GM12873 (cell line): ENCODE results near the gene CHCHD5.

Experiments
- TF ChIP-seq, protein P1 (sequence below): IDR thresholded peaks from 2 replicates; pipeline ENCODE4 v1.5.1; 2012; ENCODE audit warnings: low read depth, mild to moderate bottlenecking, moderate library complexity, low read length, control low read depth; ENCODE audit not compliant: insufficient read depth; ENCODE audit errors: missing control alignments

The CHCHD5 gene

DNA sequence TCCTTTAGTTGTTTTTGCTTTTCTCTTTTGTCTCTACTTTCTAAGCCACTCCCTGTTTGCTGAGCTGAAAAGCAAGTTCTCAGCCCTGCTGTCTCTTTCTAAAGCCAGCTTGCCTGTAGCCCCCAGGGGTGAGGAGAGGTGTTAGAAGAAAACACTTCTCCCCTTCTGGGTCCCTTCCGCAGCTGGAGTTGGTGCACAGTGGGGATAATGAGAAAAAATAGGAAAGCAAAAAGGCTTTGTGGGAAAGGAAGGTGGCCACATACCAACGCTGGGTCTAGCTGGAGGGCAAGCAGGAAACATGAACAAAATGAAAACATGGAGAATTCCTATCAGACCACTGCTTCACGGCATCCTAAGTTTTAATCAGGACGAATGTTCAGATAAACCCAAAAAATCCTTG, 45.9 kb downstream of the CHCHD5 start:
- TF ChIP-seq, protein P1, sequence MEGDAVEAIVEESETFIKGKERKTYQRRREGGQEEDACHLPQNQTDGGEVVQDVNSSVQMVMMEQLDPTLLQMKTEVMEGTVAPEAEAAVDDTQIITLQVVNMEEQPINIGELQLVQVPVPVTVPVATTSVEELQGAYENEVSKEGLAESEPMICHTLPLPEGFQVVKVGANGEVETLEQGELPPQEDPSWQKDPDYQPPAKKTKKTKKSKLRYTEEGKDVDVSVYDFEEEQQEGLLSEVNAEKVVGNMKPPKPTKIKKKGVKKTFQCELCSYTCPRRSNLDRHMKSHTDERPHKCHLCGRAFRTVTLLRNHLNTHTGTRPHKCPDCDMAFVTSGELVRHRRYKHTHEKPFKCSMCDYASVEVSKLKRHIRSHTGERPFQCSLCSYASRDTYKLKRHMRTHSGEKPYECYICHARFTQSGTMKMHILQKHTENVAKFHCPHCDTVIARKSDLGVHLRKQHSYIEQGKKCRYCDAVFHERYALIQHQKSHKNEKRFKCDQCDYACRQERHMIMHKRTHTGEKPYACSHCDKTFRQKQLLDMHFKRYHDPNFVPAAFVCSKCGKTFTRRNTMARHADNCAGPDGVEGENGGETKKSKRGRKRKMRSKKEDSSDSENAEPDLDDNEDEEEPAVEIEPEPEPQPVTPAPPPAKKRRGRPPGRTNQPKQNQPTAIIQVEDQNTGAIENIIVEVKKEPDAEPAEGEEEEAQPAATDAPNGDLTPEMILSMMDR, result no peak

DNA sequence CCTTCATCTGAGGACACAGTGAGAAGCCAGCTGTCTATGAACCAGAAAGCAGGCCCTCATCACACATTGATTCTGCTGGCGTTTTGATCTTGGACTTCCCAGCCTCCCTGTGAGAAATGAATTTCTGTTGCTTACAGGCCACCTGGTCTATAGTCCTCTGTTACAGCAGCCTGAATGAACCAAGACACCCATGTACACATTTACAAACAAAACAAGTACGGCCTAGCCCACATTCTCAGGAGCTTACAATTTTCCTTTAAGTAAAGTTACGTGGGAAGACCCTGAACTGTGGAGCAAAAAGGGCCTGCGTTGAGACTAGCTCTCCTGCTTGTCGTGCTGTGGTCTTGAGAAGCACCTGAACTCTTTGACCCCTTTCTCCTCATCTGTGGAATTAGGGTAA, 49.3 kb downstream of the CHCHD5 start:
- TF ChIP-seq, protein P1, result no peak

DNA sequence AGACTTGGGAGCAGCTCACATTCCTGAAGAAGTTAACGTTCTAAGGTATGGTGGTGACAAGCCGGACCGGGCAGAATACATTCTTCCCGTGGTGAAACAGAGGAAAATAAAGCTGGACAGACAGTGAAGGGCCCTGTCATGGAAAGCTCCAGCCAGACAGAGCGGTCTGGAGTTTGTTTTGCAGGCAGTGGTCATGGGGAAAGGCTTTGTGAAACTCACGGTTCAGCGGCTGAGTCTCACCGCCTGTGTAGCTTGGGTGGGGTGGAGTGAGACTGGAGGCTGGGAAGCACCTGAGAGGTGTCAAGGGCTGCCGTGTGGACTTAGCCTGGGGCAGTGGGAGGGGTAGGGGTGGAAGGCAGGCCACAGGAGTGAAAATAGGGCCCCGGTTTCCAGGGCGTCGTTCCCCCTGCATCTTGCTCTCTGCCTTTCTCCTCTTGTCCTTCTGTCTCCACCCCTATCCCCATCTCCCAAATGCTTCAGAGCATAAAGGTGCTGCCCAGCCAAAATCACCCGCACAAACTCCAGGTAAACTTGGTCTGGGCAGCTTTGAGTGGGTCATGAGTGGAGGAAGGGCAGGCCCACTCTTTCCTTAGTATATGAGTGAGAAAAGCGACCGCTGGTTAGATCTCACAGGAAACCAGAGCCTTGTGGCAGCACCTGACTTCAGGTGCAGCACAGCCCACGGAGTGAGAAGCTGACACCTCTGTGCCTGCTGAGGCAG, 49.9 kb downstream of the CHCHD5 start:
- TF ChIP-seq, protein P1, result no peak

DNA sequence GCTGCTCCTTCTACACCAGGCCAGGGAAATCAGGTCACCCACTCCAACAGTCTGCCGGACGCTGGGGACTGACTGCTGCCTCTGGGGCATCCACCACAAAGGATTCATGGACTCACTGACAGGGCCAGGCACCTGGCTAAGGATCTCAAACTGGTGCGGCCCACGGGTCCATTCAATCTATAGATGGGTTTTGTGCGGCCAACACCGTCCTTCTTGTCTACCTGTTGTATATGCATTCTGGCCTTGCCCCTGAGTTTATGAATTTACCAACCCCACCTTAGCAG, 50.4 kb downstream of the CHCHD5 start:
- TF ChIP-seq, protein P1, result no peak

DNA sequence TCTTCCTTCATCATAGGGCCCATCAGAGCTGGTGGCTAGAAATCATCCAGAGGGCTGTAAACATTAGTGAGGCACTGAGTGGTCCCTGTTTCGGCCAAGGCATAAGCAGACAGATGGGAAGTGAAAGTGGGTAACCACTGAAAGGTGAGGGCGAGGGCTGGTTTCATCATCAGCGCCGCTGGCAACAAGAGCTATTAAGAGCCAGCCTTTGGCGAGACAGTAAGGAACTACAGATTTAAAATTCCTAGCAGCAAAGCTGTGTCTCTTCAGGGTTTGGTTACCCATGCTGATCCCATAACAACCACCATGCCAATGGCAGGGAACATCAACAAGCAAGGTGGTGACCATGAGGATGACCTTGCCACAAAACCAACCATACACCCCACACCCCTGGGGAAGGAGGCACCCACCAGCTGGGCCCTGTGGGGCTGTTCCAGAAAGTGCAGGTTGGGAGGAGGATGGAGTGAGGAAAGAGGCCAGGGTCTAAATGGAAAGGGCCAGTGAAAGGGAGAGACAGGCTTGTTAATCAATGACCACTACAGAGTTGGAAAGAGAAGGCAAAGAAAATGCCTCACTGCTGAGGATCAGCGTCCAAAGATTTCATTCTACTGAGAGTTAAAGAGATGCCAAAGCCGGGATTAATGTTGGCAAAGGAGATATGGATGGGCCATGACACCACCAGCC, 52.3 kb downstream of the CHCHD5 start:
- TF ChIP-seq, protein P1, result no peak

DNA sequence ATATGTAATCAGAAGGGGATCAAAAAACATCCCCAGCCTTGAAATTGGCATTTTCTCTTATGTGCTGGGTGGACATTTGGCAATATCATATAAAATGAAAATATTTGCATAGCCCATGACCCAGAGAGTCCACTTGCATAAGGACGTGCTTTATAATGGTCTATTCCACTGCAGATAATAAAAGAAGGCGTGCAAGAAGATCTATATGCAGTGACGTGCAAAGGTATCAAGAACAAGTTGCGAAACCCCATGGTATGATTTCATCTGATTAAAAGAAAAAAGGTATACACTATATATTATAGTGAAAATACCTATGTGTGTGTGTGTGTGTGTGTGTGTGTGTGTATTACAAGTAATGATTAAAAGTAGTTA, 52.9 kb downstream of the CHCHD5 start:
- TF ChIP-seq, protein P1, result no peak
